Kidney epithelial cell (primary cell): ENCODE results near the gene RGS21. TPM values are rescaled to one million over a fixed set of nuclear protein-coding genes. Genes with fewer than 3 reads are reported as not detected.

Experiments
- DNase-seq: peaks from one replicate; pipeline ENCODE4 v3.0.0-alpha.2; 2010; ENCODE audit warnings: low read depth
- H3K27me3 ChIP-seq: 2 replicates; pipeline ENCODE4 v1.6.0; 2011; ENCODE audit warnings: low read length; ENCODE audit not compliant: control insufficient read depth, insufficient read depth
- H3K36me3 ChIP-seq: 2 replicates; pipeline ENCODE4 v1.5.1; 2011; ENCODE audit warnings: low read length; ENCODE audit not compliant: control insufficient read depth, insufficient read depth
- H3K4me3 ChIP-seq: 2 replicates; pipeline ENCODE4 v1.5.1; 2011; ENCODE audit warnings: low read depth, mild to moderate bottlenecking, control low read depth, low read length
- CTCF ChIP-seq: IDR thresholded peaks from 2 replicates; pipeline ENCODE4 v1.5.1; 2011; ENCODE audit warnings: mild to moderate bottlenecking, moderate library complexity, low read length, control low read depth, inconsistent platforms; ENCODE audit not compliant: insufficient read depth, poor library complexity, severe bottlenecking
- total RNA-seq: library from RNA; depleted of rRNA; stranded (reverse); fragments of >200 nt; gene quantifications from 2 replicates; pipeline ENCODE4 v1.2.3, GENCODE V29; 2015

Gene RGS21
- total RNA-seq, 1 donor from 2014 or later = not detected

GRCh38 chr1:192378878-192379277 is 62.1 kb downstream of the RGS21 start:
- TF ChIP-seq CTCF = no peak
- H3K27me3 ChIP-seq = no peaks in the 10 kb centered on the region
- no peak for DNase-seq
- no peaks in the 10 kb centered on the region for H3K36me3 ChIP-seq
- H3K4me3 ChIP-seq = no peak overlapping the region

GRCh38 chr1:192379554-192379953 is 62.8 kb downstream of the RGS21 start:
- DNase-seq = no peak
- H3K27me3 ChIP-seq = no peaks in the 10 kb centered on the region

GRCh38 chr1:192382758-192383157 is 66.0 kb downstream of the RGS21 start:
- no peak overlapping the region for H3K4me3 ChIP-seq
- H3K36me3 ChIP-seq = no peaks in the 10 kb centered on the region
- no peak for TF ChIP-seq CTCF
- no peak for DNase-seq
- no peaks in the 10 kb centered on the region for H3K27me3 ChIP-seq

More at GRCh38 chr1:192379554-192379953, 62.8 kb downstream of the RGS21 start:
- no peak overlapping the region for H3K4me3 ChIP-seq
- no peaks in the 10 kb centered on the region for H3K36me3 ChIP-seq
- no peak for TF ChIP-seq CTCF

GRCh38 chr1:192386051-192386650 is 69.4 kb downstream of the RGS21 start:
- no peak for DNase-seq
- Histone ChIP-seq H3K27me3 (no peaks in the 10 kb centered on the region), H3K36me3 (no peaks in the 10 kb centered on the region), H3K4me3 (no peak overlapping the region)
- TF ChIP-seq CTCF = no peak

- no peaks in the 10 kb centered on the region for H3K36me3 ChIP-seq
- TF ChIP-seq CTCF = no peak
- DNase-seq = no peak
- no peaks in the 10 kb centered on the region for H3K27me3 ChIP-seq
- H3K4me3 ChIP-seq = no peak overlapping the region
Observed at GRCh38 chr1:192395211-192395610, 78.4 kb downstream of the RGS21 start.

- DNase-seq = no peak
- Histone ChIP-seq H3K4me3 (no peak overlapping the region), H3K36me3 (no peaks in the 10 kb centered on the region), H3K27me3 (no peaks in the 10 kb centered on the region)
- no peak for TF ChIP-seq CTCF
Observed at GRCh38 chr1:192395895-192396294, 79.1 kb downstream of the RGS21 start.
